ENCODE data around the gene ZNF586. TPM values are rescaled to one million over a fixed set of nuclear protein-coding genes. Genes with fewer than 3 reads are reported as not detected.
"Not testable (repeated sequence)": the region's sequence is repeated elsewhere in the genome, so short reads cannot be mapped to it uniquely, and the experiment has no call there.

ZNF586 gene
- total RNA-seq, 1 donor = 22.9 TPM

DNA sequence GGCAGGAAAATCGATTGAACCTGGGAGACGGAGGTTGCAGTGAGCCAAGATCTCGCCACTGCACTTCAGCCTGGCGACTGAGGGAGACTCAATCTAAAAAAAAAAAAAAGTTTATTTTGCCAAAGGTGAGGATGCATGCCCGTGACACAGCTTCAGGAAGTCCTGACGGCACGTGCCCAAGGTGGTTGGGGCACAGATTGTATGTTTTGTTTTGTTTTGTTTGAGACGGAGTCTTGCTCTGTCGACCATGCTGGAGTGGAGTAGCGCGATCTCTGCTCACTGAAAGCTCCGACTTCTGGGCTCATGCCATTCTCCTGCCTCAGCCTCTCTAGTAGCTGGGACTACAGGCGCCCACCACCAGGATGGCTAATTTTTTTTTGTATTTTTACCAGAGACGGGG is 48.5 kb downstream of the ZNF586 start:
- TF ChIP-seq CTCF (IDR thresholded peaks at IDR 0.05; ENCODE audit: insufficient read depth, low read depth, low read length) = no peak
- DNase-seq (ENCODE audit: low read depth) = no peak
- no peak overlapping the region for H3K4me3 ChIP-seq (ENCODE audit: low read depth, low read length)

DNA sequence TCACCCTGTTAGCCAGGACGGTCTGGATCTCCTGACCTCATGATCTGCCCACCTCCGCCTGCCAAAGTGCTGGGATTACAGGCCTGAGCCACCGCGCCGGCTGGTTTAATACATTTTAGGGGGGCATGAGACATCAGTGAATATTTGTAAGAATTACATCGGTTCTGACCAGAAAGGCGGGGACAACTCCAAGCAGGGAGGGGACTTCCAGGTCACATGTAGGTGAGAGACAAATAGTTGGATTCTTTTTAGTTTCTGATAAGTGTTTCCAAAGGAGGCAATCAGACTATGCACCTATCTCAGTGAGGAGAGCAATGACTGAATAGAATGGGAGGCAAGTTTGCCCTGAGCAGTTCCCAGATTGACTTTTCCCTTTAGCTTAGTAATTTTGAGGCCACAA is 48.9 kb downstream of the ZNF586 start:
- no peak overlapping the region for H3K4me3 ChIP-seq (ENCODE audit: low read depth, low read length)
- DNase-seq (ENCODE audit: low read depth) = no peak
- TF ChIP-seq CTCF (IDR thresholded peaks at IDR 0.05; ENCODE audit: insufficient read depth, low read depth, low read length) = no peak

DNA sequence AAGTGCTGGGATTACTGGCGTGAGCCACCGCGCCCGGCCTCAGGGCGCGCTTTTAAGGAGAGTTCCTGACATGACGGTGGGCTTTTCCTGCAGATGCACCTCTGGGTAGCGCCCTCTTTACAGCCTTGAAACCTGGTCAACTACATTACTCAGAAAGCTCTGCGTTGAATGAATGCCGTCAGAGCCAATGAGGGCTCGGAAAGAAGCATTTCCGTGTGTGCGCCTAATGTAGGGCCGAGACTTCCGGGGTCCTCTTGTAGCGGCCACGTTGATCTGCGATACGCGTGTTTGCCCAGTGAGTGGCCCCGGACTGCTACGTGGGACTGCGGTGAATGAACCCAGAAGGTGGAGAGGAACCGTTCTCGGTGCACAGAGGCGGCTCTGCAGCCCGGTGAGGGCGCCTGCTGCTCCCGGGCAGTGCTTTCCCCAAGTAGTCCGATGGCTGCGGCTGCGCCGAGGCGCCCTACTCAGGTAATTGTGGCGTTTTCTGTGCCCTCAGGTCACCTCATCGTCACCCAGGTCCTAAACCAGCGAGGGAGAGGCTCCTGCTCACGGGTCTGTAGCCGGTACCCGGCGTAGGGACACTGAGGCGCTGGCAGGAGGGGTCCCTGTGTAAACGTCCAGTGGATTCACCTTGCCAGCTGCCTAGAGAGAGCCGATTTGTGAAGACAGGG is 50.1 kb downstream of the ZNF586 start:
- DNase-seq (ENCODE audit: low read depth) = peak; percentile 95
- peak overlapping the region; percentile 80 for H3K4me3 ChIP-seq (ENCODE audit: low read depth, low read length)
- TF ChIP-seq CTCF (IDR thresholded peaks at IDR 0.05; ENCODE audit: insufficient read depth, low read depth, low read length) = no peak

GRCh38 chr19:57820599-57820998 is 51.1 kb downstream of the ZNF586 start:
- H3K4me3 ChIP-seq (ENCODE audit: low read depth, low read length) = peak overlapping the region; percentile 80
- DNase-seq (ENCODE audit: low read depth) = no peak
- TF ChIP-seq CTCF (IDR thresholded peaks at IDR 0.05; ENCODE audit: insufficient read depth, low read depth, low read length) = no peak

DNA sequence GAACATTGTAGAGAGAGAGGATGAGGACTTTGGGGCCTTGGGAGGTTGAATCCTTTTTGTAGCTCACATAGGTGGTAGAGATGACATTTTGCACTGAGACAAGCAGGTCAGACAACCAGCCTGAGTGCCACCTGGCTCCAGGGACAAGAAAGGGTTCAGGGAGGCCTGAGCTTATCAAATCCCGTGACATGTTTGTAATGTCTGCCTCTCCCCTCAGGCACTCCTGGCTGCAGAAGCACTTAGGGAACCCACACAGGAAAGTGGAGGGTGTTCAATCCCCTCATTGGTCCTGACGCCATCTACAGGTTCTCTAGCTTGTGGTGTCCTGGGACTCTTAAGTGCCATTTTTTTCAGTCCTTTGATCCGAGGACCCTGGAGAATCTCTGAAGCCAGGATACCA is 51.6 kb downstream of the ZNF586 start:
- not testable (repeated sequence) for H3K4me3 ChIP-seq (ENCODE audit: low read depth, low read length); DNase-seq (ENCODE audit: low read depth)

DNA sequence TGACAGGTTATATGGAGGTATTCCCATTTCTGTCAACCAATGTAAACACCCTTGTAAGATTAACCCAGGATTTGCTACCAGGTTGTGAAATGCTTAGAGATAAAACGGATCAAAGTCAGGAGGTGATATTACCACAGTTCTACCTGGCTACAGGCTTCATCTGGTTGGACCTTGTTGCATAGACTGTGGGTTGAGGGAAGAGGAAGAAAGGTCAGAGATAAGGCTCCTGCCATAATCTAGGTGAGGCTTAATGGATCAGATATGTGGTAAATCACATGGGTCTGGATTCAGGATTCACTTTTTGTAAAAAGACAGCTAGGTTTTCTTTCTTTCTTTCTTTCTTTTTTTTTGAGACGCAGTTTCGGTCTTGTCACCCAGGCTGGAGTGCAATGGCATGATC is 52.0 kb downstream of the ZNF586 start:
- not testable (repeated sequence) for DNase-seq (ENCODE audit: low read depth); H3K4me3 ChIP-seq (ENCODE audit: low read depth, low read length)

- DNase-seq (ENCODE audit: low read depth); H3K4me3 ChIP-seq (ENCODE audit: low read depth, low read length): not testable (repeated sequence)
These were observed 53.7 kb downstream of the ZNF586 start for GRCh38 chr19:57823155-57823554.

- DNase-seq (ENCODE audit: low read depth); H3K4me3 ChIP-seq (ENCODE audit: low read depth, low read length): not testable (repeated sequence)
These were observed 54.1 kb downstream of the ZNF586 start for GRCh38 chr19:57823608-57824007.

- no peak for TF ChIP-seq CTCF (IDR thresholded peaks at IDR 0.05; ENCODE audit: insufficient read depth, low read depth, low read length)
- H3K4me3 ChIP-seq (ENCODE audit: low read depth, low read length) = no peak overlapping the region
These were observed 56.0 kb downstream of the ZNF586 start for GRCh38 chr19:57825511-57825910.

More at GRCh38 chr19:57825511-57825910, 56.0 kb downstream of the ZNF586 start:
- no peak for DNase-seq (ENCODE audit: low read depth)
